Ovary (tissue), 9 donors: ENCODE measurements around the gene ATG16L2. TPM values are rescaled to one million over a fixed set of nuclear protein-coding genes. Genes with fewer than 3 reads are reported as not detected.

ENCODE experiments used
- DNase-seq, 5 donors: peaks; one replicate each; pipeline ENCODE4 v3.0.0-alpha.2; 2019 to 2020
- H3K27ac ChIP-seq, 2 donors: fragments of 200-600 bp; one replicate each; pipeline versions ENCODE4 v1.5.1 to v1.8.0; 2019 to 2022
- H3K27me3 ChIP-seq: fragments of 200-600 bp; one replicate; pipeline ENCODE4 v1.8.0; 2022
- H3K36me3 ChIP-seq: fragments of 200-600 bp; sonication (generic); one replicate; pipeline ENCODE4 v1.5.1; 2019
- H3K4me1 ChIP-seq: one replicate; pipeline ENCODE4 v1.8.1; 2013; ENCODE audit warnings: mild to moderate bottlenecking, moderate library complexity; ENCODE audit not compliant: insufficient read depth
- H3K4me3 ChIP-seq: fragments of 200-600 bp; sonication (generic); one replicate; pipeline ENCODE4 v1.5.1; 2017
- H3K9me3 ChIP-seq, 2 donors: fragments of 200-600 bp in 1 of 2; sonication (generic) in 1 of 2; one replicate each; pipeline versions ENCODE4 v1.5.1 to v1.8.1; 2013 to 2019; ENCODE audit warnings: mild to moderate bottlenecking in 1 of 2, moderate library complexity in 1 of 2
- EP300 ChIP-seq: sonication (generic); formaldehyde crosslinking; IDR thresholded peaks from one replicate; pipeline ENCODE4 v1.6.1; 2017; ENCODE audit warnings: antibody characterized with exemption
- POLR2A ChIP-seq: fragments of 450-650 bp; IDR thresholded peaks from one replicate; pipeline ENCODE4 v1.6.1; 2017; ENCODE audit warnings: antibody characterized with exemption, mild to moderate bottlenecking, moderate library complexity
- WGBS, 3 donors: extraction: QIAGEN DNeasy Blood & Tissue Kit in 1 of 3; methylation state at CpG; one replicate each; pipeline versions ENCODE4 v1.1.5 to v1.1.7; 2013 to 2017; 5-methylcytosine and 5-hydroxymethylcytosine counted together
- intact Hi-C, 4 donors: fragments of 100-400 bp; cut with DNase I; formaldehyde crosslinking; loops; one replicate each; pipeline versions ENCODE4 v1.11.0 to v1.15.1; 2022 to 2023
- polyA plus RNA-seq, 2 donors: library from polyadenylated mRNA; stranded (reverse); fragments of 200-250 nt in 1 of 2; fragments of 350-450 nt in 1 of 2; fragmentation: Illumina TruSeq in 1 of 2; extraction: RNeasy Lipid Tissue Mini Kit (QIAGEN cat#74804) in 1 of 2; gene quantifications; one replicate each; pipeline ENCODE4 v1.2.3, GENCODE V29; 2013 to 2014
- total RNA-seq, 7 donors: library from RNA; depleted of rRNA in 2 of 7; stranded (reverse); fragments of >200 nt in 2 of 7; fragmentation: NEBNext Ultra II Directional in 3 of 7; extraction: Animal tissue kit (Norgen Biotek cat#: 25700) in 3 of 7; gene quantifications; one replicate each; pipeline versions ENCODE4 v1.1.0 to v1.2.4, GENCODE V29; 2016 to 2023
- TF ChIP-seq, protein P1 (sequence below), 3 donors: fragments of 450-650 bp in 2 of 3; fragments of 200-600 bp in 1 of 3; IDR thresholded peaks; one replicate each; pipeline versions ENCODE4 v1.5.1 to v1.8.0; 2016 to 2022; ENCODE audit warnings: antibody characterized with exemption in 3 of 3, mild to moderate bottlenecking in 1 of 3
- donor health status: DM: no; HTN: no; CAD: no; lungs with moderate emphysema.
- donor health status: DM: no; HTN: no; CAD: no.
- donor health status: Bipolar disorder and iron deficiency.
- donor health status: DM: yes; HTN: yes; CAD: no.
- donor health status: DM: no; HTN: no; CAD: no.
- donor health status: DM: yes; HTN: yes; CAD: no.

ATG16L2 gene
- total and polyA plus RNA-seq, 9 donors, result 21.8 to 42.3 (median 30.3) TPM

DNA sequence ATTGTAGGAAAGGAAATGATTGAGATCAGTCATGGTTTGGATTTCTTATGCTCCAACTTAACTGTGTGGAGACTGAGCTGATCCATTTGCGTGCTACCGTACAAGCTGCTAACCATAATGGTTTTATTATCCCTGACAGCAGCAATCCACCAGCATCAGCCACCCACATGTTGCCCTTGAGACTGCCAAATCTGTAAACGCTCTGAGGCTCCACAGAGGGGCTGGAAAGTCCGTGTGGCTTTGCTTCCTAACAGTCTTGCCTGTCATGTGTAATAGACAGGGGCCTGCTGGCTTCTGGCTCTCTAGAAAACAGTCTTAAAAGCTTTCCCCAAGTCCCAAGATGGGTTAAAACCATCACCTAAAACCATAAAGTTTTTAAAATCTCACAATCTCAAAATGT, 30.1 kb downstream of the ATG16L2 start:
- intact Hi-C loops, result no loop called here
- DNase-seq, result peak in 3 of 5 donors; percentile 28 to 38 (median 36)
- Histone ChIP-seq H3K4me3 (no peak overlapping the region), H3K9me3 (no peaks in the 10 kb centered on the region), H3K27me3 (no peaks in the 10 kb centered on the region), H3K4me1 (peaks cover 5% of the 10 kb centered on the region), H3K36me3 (no peaks in the 10 kb centered on the region), H3K27ac (no peak overlapping the region)
- whole genome bisulfite sequencing, 3 donors, result 16 to 18% (median 17%) methylated on average over 4 of the region's 4 CpGs
- TF ChIP-seq POLR2A (no peak), EP300 (no peak)
- TF ChIP-seq, protein P1, sequence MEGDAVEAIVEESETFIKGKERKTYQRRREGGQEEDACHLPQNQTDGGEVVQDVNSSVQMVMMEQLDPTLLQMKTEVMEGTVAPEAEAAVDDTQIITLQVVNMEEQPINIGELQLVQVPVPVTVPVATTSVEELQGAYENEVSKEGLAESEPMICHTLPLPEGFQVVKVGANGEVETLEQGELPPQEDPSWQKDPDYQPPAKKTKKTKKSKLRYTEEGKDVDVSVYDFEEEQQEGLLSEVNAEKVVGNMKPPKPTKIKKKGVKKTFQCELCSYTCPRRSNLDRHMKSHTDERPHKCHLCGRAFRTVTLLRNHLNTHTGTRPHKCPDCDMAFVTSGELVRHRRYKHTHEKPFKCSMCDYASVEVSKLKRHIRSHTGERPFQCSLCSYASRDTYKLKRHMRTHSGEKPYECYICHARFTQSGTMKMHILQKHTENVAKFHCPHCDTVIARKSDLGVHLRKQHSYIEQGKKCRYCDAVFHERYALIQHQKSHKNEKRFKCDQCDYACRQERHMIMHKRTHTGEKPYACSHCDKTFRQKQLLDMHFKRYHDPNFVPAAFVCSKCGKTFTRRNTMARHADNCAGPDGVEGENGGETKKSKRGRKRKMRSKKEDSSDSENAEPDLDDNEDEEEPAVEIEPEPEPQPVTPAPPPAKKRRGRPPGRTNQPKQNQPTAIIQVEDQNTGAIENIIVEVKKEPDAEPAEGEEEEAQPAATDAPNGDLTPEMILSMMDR (IDR thresholded peaks at IDR 0.05), result no peak

DNA sequence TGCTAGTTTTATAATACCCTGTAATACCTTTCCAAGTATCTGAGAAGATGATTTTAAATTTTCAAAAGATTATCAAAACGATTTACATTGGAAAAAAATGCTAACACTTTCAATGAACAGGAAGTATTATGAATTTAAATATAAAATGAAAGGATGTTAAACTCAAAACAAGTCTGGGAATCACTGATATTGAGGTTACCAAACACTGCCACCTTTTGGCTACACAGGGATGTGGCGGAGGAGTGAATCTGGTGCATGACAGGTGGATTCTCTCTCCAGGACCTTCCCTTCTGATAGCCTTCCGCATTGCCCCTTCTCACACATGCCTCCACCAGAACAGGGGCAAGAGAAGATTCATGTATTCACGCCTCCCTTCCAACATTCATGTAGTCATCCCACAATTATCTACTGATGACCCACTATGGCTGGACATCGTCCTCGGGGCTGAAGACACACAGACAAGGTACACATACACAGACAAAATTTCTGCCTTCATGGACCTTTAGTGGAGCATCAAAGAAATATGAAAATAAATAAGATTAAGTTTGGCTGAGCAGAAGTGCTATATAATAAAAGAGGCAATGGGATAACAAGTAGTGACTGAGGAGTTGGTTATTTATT, 34.7 kb downstream of the ATG16L2 start:
- 40 to 52% (median 51%) methylated on average over 6 of the region's 6 CpGs for WGBS, 3 donors
- Histone ChIP-seq H3K4me3 (no peak overlapping the region), H3K27ac (no peak overlapping the region), H3K36me3 (no peaks in the 10 kb centered on the region), H3K4me1 (peaks cover 5% of the 10 kb centered on the region), H3K27me3 (no peaks in the 10 kb centered on the region), H3K9me3 (no peaks in the 10 kb centered on the region)
- intact Hi-C loops, result no loop called here
- no peak for TF ChIP-seq POLR2A
- TF ChIP-seq, protein P1 (IDR thresholded peaks at IDR 0.05), result peak in 2 of 3 donors; percentile 45 to 59
- TF ChIP-seq EP300, result no peak
- DNase-seq, result peak in 4 of 5 donors; percentile 32 to 65 (median 36)

DNA sequence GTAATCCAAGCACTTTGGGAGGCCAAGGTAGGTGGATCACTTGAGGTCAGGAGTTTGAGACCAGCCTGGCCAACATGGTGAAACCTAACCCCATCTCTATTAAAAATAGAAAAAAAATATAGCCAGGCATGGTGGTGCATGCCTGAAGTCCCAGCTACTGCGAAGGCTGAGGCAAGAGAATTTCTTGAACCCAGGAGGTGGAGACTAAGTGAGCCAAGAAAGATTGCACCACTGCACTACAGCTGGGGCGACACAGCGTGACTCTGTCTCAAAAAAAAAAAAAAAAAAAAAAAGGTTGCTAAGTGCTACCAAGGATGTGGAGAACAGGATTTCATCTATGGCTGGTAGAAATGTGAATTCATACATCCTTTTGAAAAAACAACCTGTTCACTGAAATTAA, 36.6 kb downstream of the ATG16L2 start:
- whole genome bisulfite sequencing, 3 donors, result 92 to 94% (median 92%) methylated on average over 3 of the region's 3 CpGs

DNA sequence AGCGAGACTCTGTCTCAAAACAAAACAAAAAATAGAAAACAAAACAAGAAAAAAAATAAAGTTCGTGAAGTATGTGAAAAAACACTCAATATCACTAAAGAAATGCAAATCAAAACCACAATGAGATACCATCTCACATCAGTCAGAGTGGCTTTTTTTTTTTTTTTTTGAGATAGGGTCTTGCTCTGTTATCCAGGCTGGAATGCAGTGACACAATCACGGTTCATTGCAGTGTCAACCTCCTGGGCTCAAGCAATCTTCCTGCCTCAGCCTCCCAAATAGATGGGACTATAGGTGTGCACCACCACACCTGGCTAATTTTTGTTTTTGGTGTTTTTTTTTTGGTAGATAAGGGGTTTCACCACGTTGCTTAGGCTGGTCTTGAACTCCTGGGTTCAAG, 37.5 kb downstream of the ATG16L2 start:
- intact Hi-C loops, result no loop called here
- H3K9me3 ChIP-seq, result no peaks in the 10 kb centered on the region
- H3K36me3 ChIP-seq, result no peaks in the 10 kb centered on the region
- no peak overlapping the region for H3K4me3 ChIP-seq
- H3K27ac ChIP-seq, result no peak overlapping the region
- no peak for DNase-seq
- no peaks in the 10 kb centered on the region for H3K27me3 ChIP-seq
- H3K4me1 ChIP-seq, result peaks cover 4% of the 10 kb centered on the region
- TF ChIP-seq, protein P1 (IDR thresholded peaks at IDR 0.05), result no peak
- TF ChIP-seq POLR2A (no peak), EP300 (no peak)
- 91 to 94% (median 93%) methylated on average over 4 of the region's 4 CpGs for WGBS, 3 donors

More for the DNA sequence above, 36.6 kb downstream of the ATG16L2 start:
- Histone ChIP-seq H3K4me3 (no peak overlapping the region), H3K36me3 (no peaks in the 10 kb centered on the region), H3K27me3 (no peaks in the 10 kb centered on the region), H3K27ac (no peak overlapping the region), H3K4me1 (peaks cover 2% of the 10 kb centered on the region), H3K9me3 (no peaks in the 10 kb centered on the region)
- TF ChIP-seq, protein P1 (IDR thresholded peaks at IDR 0.05), result no peak
- TF ChIP-seq POLR2A, result no peak
- no peak for TF ChIP-seq EP300
- no peak for DNase-seq
- intact Hi-C loops, result no loop called here
